CD4-positive, alpha-beta T cell treated with Interleukin-17A for 4 hours (primary cell): ENCODE data around the gene CPM.
"Not testable (repeated sequence)": the region's sequence is repeated elsewhere in the genome, so short reads cannot be mapped to it uniquely, and the experiment has no call there.

Experiments
- DNase-seq: peaks from one replicate; pipeline ENCODE4 v3.0.0-alpha.2; 2020; ENCODE audit warnings: mixed read lengths

Gene CPM

GRCh38 chr12:68846811-68847210, 86.2 kb downstream of the CPM start:
- DNase-seq, result no peak

- DNase-seq, result no peak
These were observed 87.9 kb downstream of the CPM start for GRCh38 chr12:68844788-68845695.

- no peak for DNase-seq
These were observed 88.6 kb downstream of the CPM start for GRCh38 chr12:68844318-68844745.

- no peak for DNase-seq
These were observed 90.0 kb downstream of the CPM start for GRCh38 chr12:68842784-68843567.

GRCh38 chr12:68842123-68842522, 90.8 kb downstream of the CPM start:
- DNase-seq, result no peak

- no peak for DNase-seq
These were observed 91.3 kb downstream of the CPM start for GRCh38 chr12:68841717-68842116.

GRCh38 chr12:68841175-68841574, 91.8 kb downstream of the CPM start:
- not testable (repeated sequence) for DNase-seq

GRCh38 chr12:68839183-68840147, 93.5 kb downstream of the CPM start:
- DNase-seq, result no peak

GRCh38 chr12:68838046-68838886, 94.7 kb downstream of the CPM start:
- DNase-seq, result no peak

GRCh38 chr12:68837215-68837614, 95.8 kb downstream of the CPM start:
- DNase-seq, result no peak

- DNase-seq, result no peak
These were observed 97.5 kb downstream of the CPM start for GRCh38 chr12:68835333-68835908.

- no peak for DNase-seq
These were observed 99.5 kb downstream of the CPM start for GRCh38 chr12:68833508-68833907.

- no peak for DNase-seq
These were observed 100.5 kb downstream of the CPM start for GRCh38 chr12:68832504-68832867.

- no peak for DNase-seq
These were observed 101.0 kb downstream of the CPM start for GRCh38 chr12:68831751-68832503.

GRCh38 chr12:68831272-68831671, 101.7 kb downstream of the CPM start:
- DNase-seq, result no peak

- no peak for DNase-seq
These were observed 104.3 kb downstream of the CPM start for GRCh38 chr12:68828672-68829068.

- no peak for DNase-seq
These were observed 104.9 kb downstream of the CPM start for GRCh38 chr12:68827895-68828671.

- DNase-seq, result no peak
These were observed 107.3 kb downstream of the CPM start for GRCh38 chr12:68825569-68826217.

GRCh38 chr12:68824597-68825250, 108.2 kb downstream of the CPM start:
- DNase-seq, result no peak
